HG03439 (cell line): ENCODE data around the gene RMDN2.

Experiments used
- ATAC-seq: cut with Tn5 transposase; IDR thresholded peaks from one replicate; pipeline ENCODE4 v1.9.1; 2021; ENCODE audit warnings: mild to moderate bottlenecking, moderate library complexity; ENCODE audit not compliant: unreplicated experiment

RMDN2 gene

GRCh38 chr2:38037757-38038621 lies 112.9 kb downstream of the RMDN2 start:
- peak; percentile 72 for ATAC-seq

- no peak for ATAC-seq
These were observed 113.6 kb downstream of the RMDN2 start for GRCh38 chr2:38038682-38039081.

- no peak for ATAC-seq
These were observed 114.2 kb downstream of the RMDN2 start for GRCh38 chr2:38039121-38039910.

GRCh38 chr2:38045811-38046210 lies 120.7 kb downstream of the RMDN2 start:
- no peak for ATAC-seq

GRCh38 chr2:38056216-38056615 lies 131.1 kb downstream of the RMDN2 start:
- ATAC-seq: no peak

GRCh38 chr2:38057651-38058410 lies 132.7 kb downstream of the RMDN2 start:
- ATAC-seq: no peak

GRCh38 chr2:38060236-38061018 lies 135.3 kb downstream of the RMDN2 start:
- no peak for ATAC-seq

GRCh38 chr2:38064801-38065501 lies 139.9 kb downstream of the RMDN2 start:
- no peak for ATAC-seq

GRCh38 chr2:38065502-38066135 lies 140.5 kb downstream of the RMDN2 start:
- ATAC-seq: no peak

GRCh38 chr2:38066421-38067115 lies 141.5 kb downstream of the RMDN2 start:
- ATAC-seq: no peak
